ENCODE results near the gene BICD1.

Gene BICD1

GRCh38 chr12:32197421-32197820 is 90.8 kb downstream of the BICD1 start:
- TF ChIP-seq YY1 (IDR thresholded peaks at IDR 0.05; ENCODE audit: low read depth) (no peak), CREB1 (IDR thresholded peaks at IDR 0.05; ENCODE audit: low read depth) (no peak), ZBTB7A (IDR thresholded peaks at IDR 0.05; ENCODE audit: low read depth) (no peak), USF1 (IDR thresholded peaks at IDR 0.05) (no peak), EGR1 (IDR thresholded peaks at IDR 0.05) (no peak), TCF12 (IDR thresholded peaks at IDR 0.05; ENCODE audit: low read depth) (no peak), NFIC (IDR thresholded peaks at IDR 0.05) (no peak), REST (IDR thresholded peaks at IDR 0.05; ENCODE audit: low read depth) (no peak), EP300 (IDR thresholded peaks at IDR 0.05; ENCODE audit: borderline replicate concordance) (no peak), MAX (IDR thresholded peaks at IDR 0.05) (no peak), FOXM1 (IDR thresholded peaks at IDR 0.05; ENCODE audit: borderline replicate concordance, low read depth) (no peak), TEAD4 (IDR thresholded peaks at IDR 0.05) (no peak), CEBPB (IDR thresholded peaks at IDR 0.05) (no peak), TAF1 (IDR thresholded peaks at IDR 0.05; ENCODE audit: low read depth) (no peak)

- TF ChIP-seq EP300 (IDR thresholded peaks at IDR 0.05; ENCODE audit: borderline replicate concordance) (no peak), CEBPB (IDR thresholded peaks at IDR 0.05) (no peak), CREB1 (IDR thresholded peaks at IDR 0.05; ENCODE audit: low read depth) (no peak), NFIC (IDR thresholded peaks at IDR 0.05) (no peak), TAF1 (IDR thresholded peaks at IDR 0.05; ENCODE audit: low read depth) (no peak), MAX (IDR thresholded peaks at IDR 0.05) (no peak), REST (IDR thresholded peaks at IDR 0.05; ENCODE audit: low read depth) (no peak)
Measured at GRCh38 chr12:32198555-32198954, 91.9 kb downstream of the BICD1 start.

- TF ChIP-seq TCF12 (IDR thresholded peaks at IDR 0.05; ENCODE audit: low read depth): no peak
- TF ChIP-seq EP300 (IDR thresholded peaks at IDR 0.05; ENCODE audit: borderline replicate concordance): no peak
- no peak for TF ChIP-seq MAX (IDR thresholded peaks at IDR 0.05)
- TF ChIP-seq YY1 (IDR thresholded peaks at IDR 0.05; ENCODE audit: low read depth): no peak
- no peak for TF ChIP-seq CREB1 (IDR thresholded peaks at IDR 0.05; ENCODE audit: low read depth)
- no peak for TF ChIP-seq EGR1 (IDR thresholded peaks at IDR 0.05)
- TF ChIP-seq ZBTB7A (IDR thresholded peaks at IDR 0.05; ENCODE audit: low read depth): no peak
- no peak for TF ChIP-seq TAF1 (IDR thresholded peaks at IDR 0.05; ENCODE audit: low read depth)
- TF ChIP-seq REST (IDR thresholded peaks at IDR 0.05; ENCODE audit: low read depth): no peak
- no peak for TF ChIP-seq RAD21 (IDR thresholded peaks at IDR 0.05; ENCODE audit: low read depth)
- TF ChIP-seq TEAD4 (IDR thresholded peaks at IDR 0.05): no peak
- TF ChIP-seq FOXM1 (IDR thresholded peaks at IDR 0.05; ENCODE audit: borderline replicate concordance, low read depth): no peak
Measured at GRCh38 chr12:32201096-32201495, 94.4 kb downstream of the BICD1 start.

- TF ChIP-seq TCF12 (IDR thresholded peaks at IDR 0.05; ENCODE audit: low read depth) (no peak), USF1 (IDR thresholded peaks at IDR 0.05) (no peak), TAF1 (IDR thresholded peaks at IDR 0.05; ENCODE audit: low read depth) (no peak), MAX (IDR thresholded peaks at IDR 0.05) (no peak)
Measured at GRCh38 chr12:32201976-32202375, 95.3 kb downstream of the BICD1 start.
